HL-60/S4 treated with phorbol 12-myristate 13-acetate at 8.2 ng/mL for 4 days and 3 days (cell line): ENCODE data around the gene QKI.
"Not testable (repeated sequence)": the region's sequence is repeated elsewhere in the genome, so short reads cannot be mapped to it uniquely, and the experiment has no call there.

ENCODE experiments used
- in situ Hi-C: fragments of 300-500 bp; cut with MboI; formaldehyde crosslinking; loops from 2 replicates; pipeline ENCODE4 v1.15.0; 2022; ENCODE audit warnings: low sequenced_read_pairs

Gene QKI

GRCh38 chr6:163568275-163568674 is 153.8 kb downstream of the QKI start:
- in situ Hi-C loops: no loop called here

GRCh38 chr6:163570579-163571231 is 156.2 kb downstream of the QKI start:
- in situ Hi-C loops: no loop called here

GRCh38 chr6:163571730-163572129 is 157.2 kb downstream of the QKI start:
- in situ Hi-C loops: no loop called here

- in situ Hi-C loops: no loop called here
Observed at GRCh38 chr6:163572612-163573011, 158.1 kb downstream of the QKI start.

GRCh38 chr6:163573503-163574179 is 159.1 kb downstream of the QKI start:
- in situ Hi-C loops: no loop called here

GRCh38 chr6:163576114-163576513 is 161.6 kb downstream of the QKI start:
- in situ Hi-C loops: no loop called here

- in situ Hi-C loops: no loop called here
Observed at GRCh38 chr6:163577404-163577803, 162.9 kb downstream of the QKI start.

- in situ Hi-C loops: no loop called here
Observed at GRCh38 chr6:163579111-163579879, 164.8 kb downstream of the QKI start.

GRCh38 chr6:163579880-163580295 is 165.4 kb downstream of the QKI start:
- in situ Hi-C loops: no loop called here

- in situ Hi-C loops: no loop called here
Observed at GRCh38 chr6:163580311-163581030, 166.0 kb downstream of the QKI start.

GRCh38 chr6:163583558-163583957 is 169.0 kb downstream of the QKI start:
- in situ Hi-C loops: no loop called here

- in situ Hi-C loops: no loop called here
Observed at GRCh38 chr6:163585932-163586437, 171.5 kb downstream of the QKI start.

- in situ Hi-C loops: no loop called here
Observed at GRCh38 chr6:163586888-163587287, 172.4 kb downstream of the QKI start.

- in situ Hi-C loops: no loop called here
Observed at GRCh38 chr6:163588220-163588919, 173.9 kb downstream of the QKI start.

- in situ Hi-C loops: no loop called here
Observed at GRCh38 chr6:163589387-163589786, 174.9 kb downstream of the QKI start.

GRCh38 chr6:163590132-163590531 is 175.6 kb downstream of the QKI start:
- in situ Hi-C loops: not testable (repeated sequence)

GRCh38 chr6:163592872-163593271 is 178.4 kb downstream of the QKI start:
- in situ Hi-C loops: no loop called here

- in situ Hi-C loops: no loop called here
Observed at GRCh38 chr6:163596174-163596573, 181.7 kb downstream of the QKI start.

- in situ Hi-C loops: no loop called here
Observed at GRCh38 chr6:163599136-163599535, 184.6 kb downstream of the QKI start.

- in situ Hi-C loops: no loop called here
Observed at GRCh38 chr6:163599684-163600083, 185.2 kb downstream of the QKI start.
